Activated naive CD4-positive, alpha-beta T cell treated with anti-CD3 and anti-CD28 coated beads for 36 hours (primary cell): ENCODE results near the gene TPGS1. TPM values are rescaled to one million over a fixed set of nuclear protein-coding genes. Genes with fewer than 3 reads are reported as not detected.

Source experiments
- CTCF ChIA-PET: fragments of 350-600 bp; sonication (Branson Sonifier 250); formaldehyde crosslinking; loops from one replicate; lab custom pipeline; 2021; ENCODE audit warnings: antibody characterized with exemption; lab: Charles Lee
- DNase-seq: peaks from one replicate; pipeline ENCODE4 v3.0.0-alpha.2; 2020
- H3K27ac Mint-ChIP-seq: one replicate; pipeline ENCODE4 v1.8.0; 2021; ENCODE audit warnings: mild to moderate bottlenecking, mixed read lengths
- H3K27me3 Mint-ChIP-seq: one replicate; pipeline ENCODE4 v1.8.0; 2021; ENCODE audit warnings: low read depth, mixed read lengths
- H3K36me3 Mint-ChIP-seq: one replicate; pipeline ENCODE4 v1.8.0; 2021; ENCODE audit warnings: low read depth, mixed read lengths
- H3K4me1 Mint-ChIP-seq: one replicate; pipeline ENCODE4 v1.8.0; 2021; ENCODE audit warnings: low read depth, mixed read lengths
- H3K4me3 Mint-ChIP-seq: one replicate; pipeline ENCODE4 v1.8.0; 2021; ENCODE audit warnings: mild to moderate bottlenecking, moderate library complexity, mixed read lengths
- H3K9me3 Mint-ChIP-seq: one replicate; pipeline ENCODE4 v1.8.0; 2021; ENCODE audit warnings: mixed read lengths
- intact Hi-C: fragments of 100-400 bp; cut with micrococcal nuclease; formaldehyde crosslinking; loops from one replicate; pipeline ENCODE4 v1.15.1; 2023
- total RNA-seq, 2 experiments: library from RNA; stranded (reverse); gene quantifications; one replicate each; pipeline ENCODE4 v1.2.3, GENCODE V29; 2021

TPGS1 gene
- total RNA-seq, 2 experiments from 2014 or later, result 4.2 to 5.1 TPM

- CTCF ChIA-PET, result no interaction called here
- H3K27ac Mint-ChIP-seq, result no peak overlapping the region
These were observed 24.9 kb upstream of the TPGS1 start for GRCh38 chr19:482186-483041.

GRCh38 chr19:483332-484072, 23.8 kb upstream of the TPGS1 start:
- H3K27me3 Mint-ChIP-seq, result peaks cover 24% of the 10 kb centered on the region
- CTCF ChIA-PET, result no interaction called here

More at GRCh38 chr19:482186-483041, 24.9 kb upstream of the TPGS1 start:
- Mint-ChIP-seq H3K4me1 (peaks cover 10% of the 10 kb centered on the region), H3K36me3 (no peaks in the 10 kb centered on the region), H3K4me3 (no peak overlapping the region), H3K27me3 (peaks cover 24% of the 10 kb centered on the region), H3K9me3 (peaks cover 18% of the 10 kb centered on the region)
- no peak for DNase-seq
- intact Hi-C loops, result no loop called here

GRCh38 chr19:484494-484893, 22.8 kb upstream of the TPGS1 start:
- DNase-seq, result no peak
- Mint-ChIP-seq H3K4me1 (peaks cover 13% of the 10 kb centered on the region), H3K9me3 (peaks cover 18% of the 10 kb centered on the region), H3K27me3 (peaks cover 24% of the 10 kb centered on the region), H3K27ac (no peak overlapping the region), H3K36me3 (peaks cover 1% of the 10 kb centered on the region), H3K4me3 (no peak overlapping the region)
- CTCF ChIA-PET, result no interaction called here
- intact Hi-C loops, result no loop called here

More at GRCh38 chr19:483332-484072, 23.8 kb upstream of the TPGS1 start:
- Mint-ChIP-seq H3K4me1 (peaks cover 12% of the 10 kb centered on the region), H3K9me3 (peaks cover 18% of the 10 kb centered on the region), H3K4me3 (no peak overlapping the region), H3K36me3 (peaks cover 1% of the 10 kb centered on the region), H3K27ac (no peak overlapping the region)
- intact Hi-C loops, result no loop called here
- DNase-seq, result no peak

- no peak for DNase-seq
- H3K27me3 Mint-ChIP-seq, result peaks cover 24% of the 10 kb centered on the region
- H3K36me3 Mint-ChIP-seq, result peaks cover 1% of the 10 kb centered on the region
- H3K27ac Mint-ChIP-seq, result no peak overlapping the region
- peaks cover 15% of the 10 kb centered on the region for H3K9me3 Mint-ChIP-seq
- peaks cover 15% of the 10 kb centered on the region for H3K4me1 Mint-ChIP-seq
- CTCF ChIA-PET, result interaction anchor here (0.5 kb wide), 1 partner anchor 198 kb away, joined by 4 read pairs; no protein-coding TSS in a partner anchor
- no peak overlapping the region for H3K4me3 Mint-ChIP-seq
- intact Hi-C loops, result no loop called here
These were observed 22.2 kb upstream of the TPGS1 start for GRCh38 chr19:485077-485476.

GRCh38 chr19:485583-486236, 21.6 kb upstream of the TPGS1 start:
- Mint-ChIP-seq H3K4me3 (no peak overlapping the region), H3K27me3 (peaks cover 24% of the 10 kb centered on the region), H3K27ac (no peak overlapping the region), H3K4me1 (peaks cover 10% of the 10 kb centered on the region), H3K36me3 (peaks cover 1% of the 10 kb centered on the region), H3K9me3 (peaks cover 8% of the 10 kb centered on the region)
- CTCF ChIA-PET, result interaction anchor here (0.5 to 0.7 kb wide), 2 partner anchors 10 to 199 kb away, joined by 3 to 4 read pairs; no protein-coding TSS in a partner anchor
- intact Hi-C loops, result no loop called here
- no peak for DNase-seq

GRCh38 chr19:488505-489417, 18.5 kb upstream of the TPGS1 start:
- H3K27me3 Mint-ChIP-seq, result peaks cover 20% of the 10 kb centered on the region
- DNase-seq, result peak; percentile 93
- H3K36me3 Mint-ChIP-seq, result peaks cover 1% of the 10 kb centered on the region
- CTCF ChIA-PET, result interaction anchor here (0.7 to 1.6 kb wide), 4 partner anchors 17 to 22 kb away, joined by 3 to 7 read pairs (median 4); no protein-coding TSS in a partner anchor
- intact Hi-C loops, result loop anchor here (1.0 to 2.0 kb wide), 2 partner anchors 19 to 144 kb away; partner anchors contain the start of genes MIER2 and TPGS1
- H3K9me3 Mint-ChIP-seq, result peaks cover 1% of the 10 kb centered on the region
- peak overlapping the region; percentile 86 for H3K27ac Mint-ChIP-seq
- peaks cover 11% of the 10 kb centered on the region for H3K4me1 Mint-ChIP-seq
- peak overlapping the region; percentile 81 for H3K4me3 Mint-ChIP-seq

- CTCF ChIA-PET, result interaction anchor here (0.7 to 1.7 kb wide), 3 partner anchors 17 to 21 kb away, joined by 4 to 7 read pairs (median 7); no protein-coding TSS in a partner anchor
- DNase-seq, result no peak
- H3K4me3 Mint-ChIP-seq, result peak overlapping the region; percentile 81
- H3K36me3 Mint-ChIP-seq, result peaks cover 1% of the 10 kb centered on the region
- peak overlapping the region; percentile 82 for H3K27ac Mint-ChIP-seq
- intact Hi-C loops, result loop anchor here (1.0 to 2.0 kb wide), 2 partner anchors 18 to 145 kb away; partner anchors contain the start of genes MIER2 and TPGS1
- H3K27me3 Mint-ChIP-seq, result peaks cover 16% of the 10 kb centered on the region
- H3K4me1 Mint-ChIP-seq, result peaks cover 12% of the 10 kb centered on the region
- H3K9me3 Mint-ChIP-seq, result peaks cover 1% of the 10 kb centered on the region
These were observed 17.7 kb upstream of the TPGS1 start for GRCh38 chr19:489418-490196.

- Mint-ChIP-seq H3K27me3 (peaks cover 7% of the 10 kb centered on the region), H3K27ac (no peak overlapping the region), H3K9me3 (peaks cover 1% of the 10 kb centered on the region), H3K36me3 (peaks cover 1% of the 10 kb centered on the region), H3K4me1 (peaks cover 16% of the 10 kb centered on the region), H3K4me3 (no peak overlapping the region)
- no peak for DNase-seq
- intact Hi-C loops, result no loop called here
- CTCF ChIA-PET, result interaction anchor here (1.6 to 1.7 kb wide), 2 partner anchors 15 to 19 kb away, joined by 7 read pairs; no protein-coding TSS in a partner anchor
These were observed 16.1 kb upstream of the TPGS1 start for GRCh38 chr19:491146-491741.

- CTCF ChIA-PET, result no interaction called here
- H3K27ac Mint-ChIP-seq, result no peak overlapping the region
- peaks cover 6% of the 10 kb centered on the region for H3K27me3 Mint-ChIP-seq
- peak; percentile 45 for DNase-seq
- H3K9me3 Mint-ChIP-seq, result peaks cover 1% of the 10 kb centered on the region
- no peak overlapping the region for H3K4me3 Mint-ChIP-seq
- intact Hi-C loops, result no loop called here
- H3K36me3 Mint-ChIP-seq, result peaks cover 1% of the 10 kb centered on the region
- H3K4me1 Mint-ChIP-seq, result peaks cover 16% of the 10 kb centered on the region
These were observed 15.2 kb upstream of the TPGS1 start for GRCh38 chr19:492091-492531.

- intact Hi-C loops, result no loop called here
- peaks cover 12% of the 10 kb centered on the region for H3K27me3 Mint-ChIP-seq
- DNase-seq, result no peak
- H3K9me3 Mint-ChIP-seq, result peaks cover 1% of the 10 kb centered on the region
- no peak overlapping the region for H3K27ac Mint-ChIP-seq
- H3K4me1 Mint-ChIP-seq, result peaks cover 16% of the 10 kb centered on the region
- H3K36me3 Mint-ChIP-seq, result no peaks in the 10 kb centered on the region
- no peak overlapping the region for H3K4me3 Mint-ChIP-seq
- CTCF ChIA-PET, result interaction anchor here (1.4 kb wide), 2 partner anchors 13 to 17 kb away, joined by 3 to 5 read pairs; no protein-coding TSS in a partner anchor
These were observed 13.7 kb upstream of the TPGS1 start for GRCh38 chr19:493391-494170.
